Measurements from ENCODE around the gene POC1B. TPM values are rescaled to one million over a fixed set of nuclear protein-coding genes. Genes with fewer than 3 reads are reported as not detected.
A peak's percentile ranks its signal among the peaks of the same experiment; 100 is the strongest.

Gene POC1B
- total and polyA plus RNA-seq, 2 donors (not counting 3 experiments of a cell fraction or from before 2014, with no cell fraction given) = 7.1 to 18.2 TPM

- no peak for FAIRE-seq
- ChIA-PET CTCF (interaction anchor here (1.1 to 1.6 kb wide), 2 partner anchors 1307 to 1394 kb away, joined by 4 to 5 read pairs; no protein-coding TSS in a partner anchor), POLR2A (no interaction called here)
- H3K9me1 ChIP-seq (replicated peaks; ENCODE audit: control insufficient read depth, extremely low read depth, insufficient read depth, low read length) = no peaks in the 10 kb centered on the region
- no peak overlapping the region for H2AFZ ChIP-seq (ENCODE audit: low read depth, low read length)
- no TSS peak for BruUV-seq (replicated peaks)
- no peak overlapping the region for H3K4me2 ChIP-seq (ENCODE audit: insufficient read depth, low read length)
- intact Hi-C loops (cut with micrococcal nuclease) = loop anchor here (10.0 kb wide), 1 partner anchor 1058 kb away; no protein-coding TSS in a partner anchor
- no peaks in the 10 kb centered on the region for H3K27me3 ChIP-seq (ENCODE audit: control insufficient read depth in 2 of 2, insufficient read depth in 2 of 2, low read length in 2 of 2)
- H3K36me3 ChIP-seq (ENCODE audit: control insufficient read depth in 2 of 2, extremely low read depth in 1 of 2, insufficient read depth in 2 of 2, low read length in 2 of 2) = no peaks in the 10 kb centered on the region
- H3K9me3 ChIP-seq (replicated peaks; ENCODE audit: control insufficient read depth, insufficient read depth, low read length) = no peaks in the 10 kb centered on the region
- dilution Hi-C loops (cut with MboI; ENCODE audit: extremely low pct_ligation_motif_present, low sequenced_read_pairs) = no loop called here
- TF ChIP-seq CTCF (IDR thresholded peaks at IDR 0.05; ENCODE audit: extremely low read depth in 1 of 2, insufficient read depth in 1 of 2, low read depth in 1 of 2, low read length in 2 of 2) (no peak), POLR2A (IDR thresholded peaks at IDR 0.05; ENCODE audit: low read depth, low read length) (no peak)
- H4K20me1 ChIP-seq (replicated peaks; ENCODE audit: control insufficient read depth, extremely low read depth, insufficient read depth, low read length) = no peaks in the 10 kb centered on the region
- no peak for DNase-seq (ENCODE audit: low read depth, low spot score)
- H3K9ac ChIP-seq (replicated peaks; ENCODE audit: extremely low read depth, insufficient read depth, low read length) = no peak overlapping the region
- H3K79me2 ChIP-seq (ENCODE audit: control insufficient read depth, insufficient read depth, low read length) = no peaks in the 10 kb centered on the region
- peaks cover 20% of the 10 kb centered on the region for H3K4me1 ChIP-seq (ENCODE audit: control insufficient read depth, extremely low read depth, insufficient read depth, low read length)
- H3K27ac ChIP-seq (ENCODE audit: insufficient read depth, low read depth, low read length) = no peak overlapping the region
- H3K4me3 ChIP-seq (replicated peaks in 1 of 3; ENCODE audit: insufficient read depth in 1 of 3, low read depth in 1 of 3, low read length in 3 of 3) = no peak overlapping the region
Measured at GRCh38 chr12:89547101-89547500, 21.3 kb upstream of the POC1B start.

GRCh38 chr12:89546151-89546550 is 20.3 kb upstream of the POC1B start:
- peaks cover 20% of the 10 kb centered on the region for H3K4me1 ChIP-seq (ENCODE audit: control insufficient read depth, extremely low read depth, insufficient read depth, low read length)
- H3K9me1 ChIP-seq (replicated peaks; ENCODE audit: control insufficient read depth, extremely low read depth, insufficient read depth, low read length) = no peaks in the 10 kb centered on the region
- POLR2A ChIA-PET = no interaction called here
- H3K27ac ChIP-seq (ENCODE audit: insufficient read depth, low read depth, low read length) = no peak overlapping the region
- H3K79me2 ChIP-seq (ENCODE audit: control insufficient read depth, insufficient read depth, low read length) = no peaks in the 10 kb centered on the region
- intact Hi-C loops (cut with micrococcal nuclease) = loop anchor here (10.0 kb wide), 1 partner anchor 1059 kb away; no protein-coding TSS in a partner anchor
- H3K27me3 ChIP-seq (ENCODE audit: control insufficient read depth in 2 of 2, insufficient read depth in 2 of 2, low read length in 2 of 2) = no peaks in the 10 kb centered on the region
- no peak overlapping the region for H3K4me3 ChIP-seq (replicated peaks in 1 of 3; ENCODE audit: insufficient read depth in 1 of 3, low read depth in 1 of 3, low read length in 3 of 3)
- H2AFZ ChIP-seq (ENCODE audit: low read depth, low read length) = no peak overlapping the region
- H3K36me3 ChIP-seq (ENCODE audit: control insufficient read depth in 2 of 2, extremely low read depth in 1 of 2, insufficient read depth in 2 of 2, low read length in 2 of 2) = no peaks in the 10 kb centered on the region
- DNase-seq (ENCODE audit: low read depth, low spot score) = no peak
- TF ChIP-seq FOS (IDR thresholded peaks at IDR 0.05; ENCODE audit: borderline replicate concordance, insufficient read depth, low read length) (no peak), EZH2 (IDR thresholded peaks at IDR 0.05; ENCODE audit: borderline replicate concordance, low read depth, low read length, severe bottlenecking) (no peak), POLR2A (IDR thresholded peaks at IDR 0.05; ENCODE audit: low read depth, low read length) (no peak), JUN (IDR thresholded peaks at IDR 0.05; ENCODE audit: borderline replicate concordance, insufficient read depth, insufficient read length, low read depth) (no peak), POLR2AphosphoS5 (IDR thresholded peaks at IDR 0.05; ENCODE audit: insufficient read depth, low read depth, low read length) (no peak), MYC (IDR thresholded peaks at IDR 0.05; ENCODE audit: low read depth, low read length) (no peak), GATA2 (IDR thresholded peaks at IDR 0.05; ENCODE audit: insufficient read depth, insufficient read length, low read depth, low read length) (no peak), MAX (IDR thresholded peaks at IDR 0.05; ENCODE audit: insufficient read depth, insufficient read length) (no peak), CTCF (IDR thresholded peaks at IDR 0.05; ENCODE audit: extremely low read depth in 1 of 2, insufficient read depth in 1 of 2, low read depth in 1 of 2, low read length in 2 of 2) (no peak)
- dilution Hi-C loops (cut with MboI; ENCODE audit: extremely low pct_ligation_motif_present, low sequenced_read_pairs) = no loop called here
- no peaks in the 10 kb centered on the region for H3K9me3 ChIP-seq (replicated peaks; ENCODE audit: control insufficient read depth, insufficient read depth, low read length)
- H3K4me2 ChIP-seq (ENCODE audit: insufficient read depth, low read length) = no peak overlapping the region
- H4K20me1 ChIP-seq (replicated peaks; ENCODE audit: control insufficient read depth, extremely low read depth, insufficient read depth, low read length) = no peaks in the 10 kb centered on the region
- no TSS peak for BruUV-seq (replicated peaks)
- CTCF ChIA-PET = interaction anchor here (1.6 kb wide), 1 partner anchor 1395 kb away, joined by 5 read pairs; no protein-coding TSS in a partner anchor
- no peak overlapping the region for H3K9ac ChIP-seq (replicated peaks; ENCODE audit: extremely low read depth, insufficient read depth, low read length)
- peak; percentile 21 for FAIRE-seq

All from endothelial cell of umbilical vein (primary cell).